GM19438 (cell line): ENCODE results near the gene EML2.
"Not testable (repeated sequence)": the region's sequence is repeated elsewhere in the genome, so short reads cannot be mapped to it uniquely, and the experiment has no call there.

Experiments
- ATAC-seq: cut with Tn5 transposase; IDR thresholded peaks from one replicate; pipeline ENCODE4 v1.9.1; 2021; ENCODE audit warnings: low read depth; ENCODE audit not compliant: unreplicated experiment

EML2 gene

DNA sequence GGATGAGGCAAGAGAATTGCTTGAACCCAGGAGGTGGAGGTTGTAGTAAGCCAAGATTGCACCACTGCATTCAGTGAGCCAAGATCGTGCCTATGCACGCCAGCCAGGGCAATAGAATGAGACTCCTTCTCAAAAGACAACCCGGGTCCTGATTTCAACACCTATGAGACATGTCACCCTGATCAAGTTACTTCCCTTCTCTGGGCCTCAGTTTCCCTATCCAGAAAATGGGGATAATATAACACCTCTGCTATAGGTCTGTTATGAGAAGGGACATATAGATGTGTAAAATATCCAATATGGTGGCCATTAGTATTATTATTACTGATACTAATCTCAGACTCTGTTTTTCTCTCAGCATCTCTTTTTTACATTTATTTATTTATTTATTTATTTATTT lies 15.9 kb upstream of the EML2 start:
- no peak for ATAC-seq

DNA sequence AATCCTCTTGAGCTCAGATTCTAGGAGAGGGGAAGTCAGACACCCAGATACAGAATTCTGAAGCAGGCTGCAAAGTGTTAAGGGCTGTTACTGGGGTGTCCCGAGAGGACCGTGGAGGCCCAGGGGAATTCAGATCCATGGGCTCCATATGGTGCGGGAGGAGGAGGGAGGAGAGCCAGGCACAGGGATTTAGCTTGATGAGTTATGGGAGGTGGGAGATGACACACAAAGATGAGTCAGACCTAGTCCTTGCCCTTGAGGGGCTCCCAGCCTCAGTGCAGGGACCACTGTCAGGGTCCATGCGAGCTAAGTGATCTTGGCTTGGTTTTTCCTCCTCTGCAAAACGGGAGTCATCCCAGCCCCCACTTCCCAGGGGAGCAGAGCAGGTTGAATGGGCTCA lies 14.4 kb upstream of the EML2 start:
- ATAC-seq: no peak

- no peak for ATAC-seq
These were observed 11.5 kb upstream of the EML2 start for GRCh38 chr19:45650722-45651121.

- ATAC-seq: no peak
These were observed 7.1 kb upstream of the EML2 start for GRCh38 chr19:45646345-45646698.

DNA sequence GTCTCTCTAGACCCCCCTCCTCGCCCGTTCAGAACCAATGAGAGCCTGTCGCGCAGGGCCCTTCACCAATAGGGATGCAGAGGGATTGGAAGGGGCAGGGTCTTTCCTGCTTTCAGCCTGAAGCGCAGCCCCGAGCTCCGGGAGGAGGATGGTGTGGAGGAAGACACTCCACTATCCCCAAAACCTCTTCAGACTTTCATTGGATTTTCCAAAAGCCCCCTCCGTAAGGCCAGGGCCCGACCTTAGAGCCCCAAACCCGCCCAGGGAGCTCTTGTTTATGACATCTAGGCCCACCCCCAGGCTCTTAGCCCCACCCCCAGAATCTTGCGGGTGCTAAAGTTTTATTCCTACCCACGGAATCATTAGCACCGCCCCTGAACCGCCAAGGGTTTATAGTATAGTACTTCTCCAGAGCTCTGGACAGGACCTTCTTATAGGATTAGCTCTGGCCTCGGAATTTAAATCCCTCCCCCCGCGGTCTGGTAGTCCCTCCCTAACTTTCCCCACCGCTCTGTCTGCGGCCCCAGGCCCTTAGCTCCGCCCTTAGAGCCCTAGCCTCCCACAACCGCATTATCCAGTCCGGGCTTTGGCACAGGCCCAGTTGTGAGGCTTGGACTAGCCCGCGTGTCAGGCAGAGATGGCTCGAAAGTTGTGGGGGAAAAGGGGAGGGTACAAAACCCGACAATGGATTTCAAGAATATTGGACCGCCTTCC lies 6.6 kb upstream of the EML2 start:
- peak; percentile 29 for ATAC-seq

DNA sequence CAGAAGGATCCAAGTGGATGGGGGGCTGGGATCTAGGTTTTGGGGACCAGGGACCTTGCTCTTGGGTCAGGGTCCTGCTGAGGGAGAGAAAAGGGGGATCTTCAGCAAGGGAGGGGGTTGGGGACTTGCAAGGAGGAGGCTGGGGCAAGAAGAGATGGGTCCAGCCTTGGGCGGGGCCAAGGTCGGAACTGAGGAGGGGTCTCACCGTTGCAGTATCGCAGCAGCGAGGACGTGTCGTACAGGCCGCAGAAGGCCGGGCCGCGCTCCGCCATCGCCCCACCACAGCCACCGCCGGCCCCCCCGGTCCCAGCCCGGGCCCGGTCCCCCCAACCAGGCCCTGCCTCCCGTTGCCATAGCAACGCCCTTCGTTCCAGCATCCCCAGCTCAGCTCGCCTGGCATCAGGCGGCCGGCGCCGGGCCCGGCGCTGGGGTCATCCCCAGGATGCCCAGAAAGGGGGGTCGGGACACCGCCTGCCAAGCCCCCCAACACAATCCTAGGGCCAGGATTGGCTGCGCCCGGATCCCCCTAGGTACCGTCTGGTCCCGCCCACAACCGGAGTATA lies 6.0 kb upstream of the EML2 start:
- no peak for ATAC-seq

DNA sequence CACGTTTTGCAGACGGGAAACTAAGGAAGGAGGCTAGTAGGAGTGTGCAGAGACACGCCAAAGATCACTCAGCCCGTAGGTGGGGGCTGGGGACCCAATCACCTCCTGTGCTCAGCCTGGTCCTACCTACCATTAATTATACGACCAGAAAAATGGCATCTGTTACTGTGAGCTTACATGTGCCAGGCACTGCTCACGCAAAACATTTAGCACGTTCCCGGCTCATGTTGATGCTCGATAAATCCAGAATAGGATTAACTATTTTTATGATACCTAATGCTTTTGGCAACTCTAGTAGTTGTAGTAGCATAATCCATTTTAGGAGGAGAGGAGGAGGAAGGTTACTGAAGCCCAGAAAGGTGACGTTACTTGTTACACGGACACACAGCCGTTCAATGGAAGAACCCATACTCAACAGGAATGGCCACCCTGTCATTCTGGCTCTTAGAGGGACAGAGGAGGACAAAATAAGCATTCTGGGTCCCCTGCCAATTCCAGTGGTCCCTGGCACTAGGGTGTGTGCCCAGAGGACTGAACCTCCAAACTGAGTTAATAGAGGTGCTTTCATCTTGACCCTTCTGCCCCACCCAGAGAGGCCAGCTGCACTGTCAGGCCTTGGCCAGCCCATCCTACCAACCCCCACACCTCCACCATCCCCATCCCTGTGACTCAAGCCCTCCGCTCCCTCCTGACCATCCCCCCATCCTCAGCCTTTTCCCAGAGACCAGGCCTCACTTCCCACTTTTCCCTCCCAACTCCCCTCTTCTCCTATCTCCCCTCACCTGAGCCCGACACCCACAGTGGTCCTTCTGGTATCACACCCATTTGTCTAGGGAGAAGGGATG lies 5.0 kb upstream of the EML2 start:
- ATAC-seq: no peak

DNA sequence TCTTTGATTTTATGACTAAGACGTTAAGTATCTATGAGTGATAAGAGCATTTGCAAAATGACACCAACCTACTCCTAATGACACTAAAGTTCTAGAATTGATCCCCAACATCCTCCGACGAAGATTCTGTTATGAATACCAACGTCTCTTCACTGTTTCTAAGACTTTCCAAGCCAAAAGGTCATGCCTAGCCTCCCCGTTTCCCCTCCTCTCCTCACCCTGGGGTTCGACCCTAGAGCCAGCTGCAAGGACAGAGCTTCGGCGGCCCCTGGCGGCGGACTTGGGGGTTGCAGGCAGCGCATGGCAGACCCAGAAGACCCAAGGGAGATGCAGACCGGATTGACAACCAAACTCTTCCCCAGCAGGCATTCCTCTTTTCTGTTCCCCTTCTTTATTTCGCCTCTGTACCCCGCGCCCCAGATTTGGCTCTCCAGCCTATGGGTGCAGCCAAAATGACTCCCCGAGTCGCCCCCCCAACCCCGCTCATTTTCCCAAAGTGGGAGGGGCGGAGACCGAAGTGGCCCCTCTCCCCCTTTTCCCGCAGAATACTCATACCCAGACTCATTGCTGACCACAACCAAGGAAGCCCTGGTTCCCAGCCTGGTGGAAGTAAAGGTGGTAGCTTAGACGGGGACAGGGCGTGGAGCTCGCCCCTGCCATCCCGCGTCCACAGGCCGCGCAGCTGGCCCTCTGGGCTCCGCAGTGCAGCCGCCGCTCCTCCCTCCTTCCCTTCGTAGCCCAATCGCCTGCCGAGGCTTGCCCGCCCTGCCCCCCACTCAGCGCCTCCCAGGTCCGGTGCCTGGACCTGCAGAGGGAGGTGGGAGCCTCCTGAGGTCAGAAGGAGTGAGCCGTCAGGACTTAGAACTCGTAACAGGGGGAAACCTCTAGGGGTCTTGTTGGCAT lies 4.1 kb upstream of the EML2 start:
- no peak for ATAC-seq

- ATAC-seq: peak; percentile 39
These were observed 2.3 kb upstream of the EML2 start for GRCh38 chr19:45641274-45642105.

DNA sequence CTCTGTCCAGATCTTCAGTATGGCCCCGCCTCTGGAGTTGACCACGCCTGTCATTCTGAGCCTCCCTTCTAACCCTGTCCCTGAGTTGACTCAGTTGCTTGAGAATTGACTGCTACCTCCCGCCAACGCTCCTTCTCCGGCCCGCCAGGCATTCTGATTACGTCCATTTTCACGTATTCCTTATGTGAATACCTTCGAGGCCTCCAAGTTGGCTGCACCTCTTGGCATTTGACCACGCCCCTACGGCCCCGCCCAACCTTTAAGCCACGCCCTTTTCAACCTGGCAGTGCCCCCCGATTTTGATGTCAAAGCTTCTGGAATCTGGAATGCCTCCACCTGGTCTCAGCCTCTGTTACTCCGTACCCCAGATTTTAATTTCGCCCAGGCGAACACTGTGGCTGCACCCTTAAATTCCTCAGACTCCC lies 1.7 kb upstream of the EML2 start:
- ATAC-seq: no peak

- ATAC-seq: no peak
These were observed 1.1 kb downstream of the EML2 start for GRCh38 chr19:45637890-45638667.

GRCh38 chr19:45636902-45637301 lies 2.3 kb downstream of the EML2 start:
- ATAC-seq: no peak

GRCh38 chr19:45636275-45636674 lies 2.9 kb downstream of the EML2 start:
- no peak for ATAC-seq

DNA sequence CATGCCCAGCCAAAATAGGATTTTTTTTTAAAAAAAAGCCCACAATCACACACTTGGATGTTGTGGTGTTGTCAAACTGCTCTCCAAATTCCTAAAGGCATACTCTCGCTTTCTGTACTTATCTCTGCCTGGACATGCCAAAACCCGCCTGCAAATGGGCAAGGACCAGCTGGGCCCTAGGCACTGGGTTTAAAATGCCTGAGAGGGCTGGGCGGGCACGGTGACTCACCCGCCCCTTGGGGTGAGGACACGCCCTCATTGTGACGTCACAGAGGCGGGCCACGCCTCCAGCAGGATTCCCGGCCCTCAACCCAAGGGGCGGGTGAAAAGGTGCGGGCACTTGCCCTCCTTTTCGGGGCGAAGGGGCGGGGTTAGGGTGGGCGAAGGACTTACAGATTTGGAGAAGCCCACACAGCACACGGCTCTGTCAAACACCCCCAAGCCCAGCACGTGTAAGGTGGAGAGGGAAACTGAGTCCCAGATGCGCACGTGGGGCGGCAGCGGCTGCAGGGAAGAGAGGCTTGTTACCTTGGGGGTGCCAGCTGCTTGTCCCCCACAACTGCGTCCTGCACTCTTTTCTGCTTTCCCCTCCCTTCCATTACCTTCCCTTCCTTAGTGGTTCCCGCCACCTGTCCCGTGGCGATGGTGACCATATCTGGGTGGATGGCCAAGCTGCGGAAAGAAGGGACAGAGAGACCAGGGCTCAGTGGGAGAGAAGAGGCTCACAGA lies 6.6 kb downstream of the EML2 start:
- ATAC-seq: no peak

DNA sequence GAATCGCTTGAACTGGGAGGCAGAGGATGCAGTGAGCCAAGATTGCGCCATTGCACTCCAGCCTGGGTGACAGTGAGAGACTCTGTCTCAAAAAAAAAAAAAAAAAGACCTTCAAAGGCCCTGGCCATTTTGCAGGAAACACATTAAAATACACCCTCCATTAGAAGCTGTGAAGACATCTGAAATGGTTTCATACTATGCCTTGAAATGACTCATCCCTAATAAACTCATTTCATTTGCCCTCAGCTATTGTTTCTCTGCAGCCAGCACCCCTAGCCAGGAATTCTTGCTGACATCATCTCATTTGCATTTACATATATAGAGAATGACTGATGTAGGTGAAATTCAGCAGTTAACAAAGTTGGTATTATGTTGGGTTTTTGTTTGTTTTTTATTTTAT lies 8.7 kb downstream of the EML2 start:
- ATAC-seq: no peak

DNA sequence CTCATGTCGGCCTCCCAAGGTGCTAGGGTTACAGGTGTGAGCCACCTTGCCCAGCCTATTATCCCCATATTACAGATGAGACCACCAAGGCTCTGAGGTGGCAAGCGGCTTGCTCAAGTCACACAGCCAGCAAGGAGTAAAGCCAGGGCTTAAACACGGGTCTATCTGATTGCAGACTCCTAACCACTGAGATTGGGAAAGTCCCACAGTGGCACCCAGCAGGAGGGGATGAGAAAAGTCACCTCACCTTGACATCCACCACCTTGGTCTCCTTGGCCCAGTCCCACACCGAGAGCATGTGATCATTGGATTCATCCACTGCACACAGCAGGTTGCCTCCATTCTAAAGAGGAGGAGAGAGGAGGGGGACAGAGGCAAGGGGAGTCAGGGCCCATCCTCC lies 9.5 kb downstream of the EML2 start:
- no peak for ATAC-seq

- not testable (repeated sequence) for ATAC-seq
These were observed 11.0 kb downstream of the EML2 start for GRCh38 chr19:45628219-45628618.

DNA sequence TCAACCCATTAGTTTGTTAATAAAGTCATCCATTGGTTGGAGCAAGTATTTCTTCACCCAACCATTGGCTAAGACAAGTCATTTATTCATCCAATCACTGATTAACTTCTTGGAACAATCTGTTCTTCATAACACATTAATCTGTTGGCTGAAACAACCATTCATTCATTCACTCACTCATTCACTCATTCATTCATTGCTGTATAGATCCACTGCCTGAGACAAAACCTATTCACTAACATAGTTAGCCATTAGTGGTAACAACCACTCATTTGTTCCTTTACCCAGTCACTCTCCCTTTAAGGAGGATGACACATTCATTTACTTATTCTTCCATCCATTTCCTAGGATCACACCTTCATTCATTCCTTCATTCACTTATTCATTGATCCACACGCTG lies 15.2 kb downstream of the EML2 start:
- no peak for ATAC-seq
